GM21423 (cell line): ENCODE measurements around the gene HUS1.
A peak's percentile ranks its signal among the peaks of the same experiment; 100 is the strongest.
"Not testable (repeated sequence)": the region's sequence is repeated elsewhere in the genome, so short reads cannot be mapped to it uniquely, and the experiment has no call there.

Experiments
- ATAC-seq: cut with Tn5 transposase; IDR thresholded peaks from one replicate; pipeline ENCODE4 v1.9.1; 2021; ENCODE audit warnings: mild to moderate bottlenecking, moderate library complexity; ENCODE audit not compliant: unreplicated experiment

The HUS1 gene

GRCh38 chr7:47980648-47981047, 1.2 kb upstream of the HUS1 start:
- ATAC-seq, result not testable (repeated sequence)

- ATAC-seq, result no peak
Observed at GRCh38 chr7:47979832-47980181, 392 bp upstream of the HUS1 start.

- ATAC-seq, result no peak
Observed at GRCh38 chr7:47978790-47979144, 648 bp downstream of the HUS1 start.

- no peak for ATAC-seq
Observed at GRCh38 chr7:47973739-47974138, 5.7 kb downstream of the HUS1 start.

GRCh38 chr7:47970761-47971160, 8.7 kb downstream of the HUS1 start:
- no peak for ATAC-seq

GRCh38 chr7:47968847-47969774, 10.3 kb downstream of the HUS1 start:
- no peak for ATAC-seq

GRCh38 chr7:47967708-47968107, 11.7 kb downstream of the HUS1 start:
- no peak for ATAC-seq

- ATAC-seq, result no peak
Observed at GRCh38 chr7:47967123-47967522, 12.3 kb downstream of the HUS1 start.

GRCh38 chr7:47965456-47965855, 14.0 kb downstream of the HUS1 start:
- no peak for ATAC-seq

GRCh38 chr7:47962262-47962661, 17.2 kb downstream of the HUS1 start:
- no peak for ATAC-seq

- ATAC-seq, result no peak
Observed at GRCh38 chr7:47957156-47957555, 22.3 kb downstream of the HUS1 start.

- ATAC-seq, result no peak
Observed at GRCh38 chr7:47956220-47956619, 23.2 kb downstream of the HUS1 start.

GRCh38 chr7:47954231-47954911, 25.0 kb downstream of the HUS1 start:
- peak; percentile 36 for ATAC-seq

- ATAC-seq, result peak; percentile 54
Observed at GRCh38 chr7:47953822-47954221, 25.6 kb downstream of the HUS1 start.

GRCh38 chr7:47952224-47952623, 27.2 kb downstream of the HUS1 start:
- no peak for ATAC-seq

GRCh38 chr7:47951374-47951773, 28.0 kb downstream of the HUS1 start:
- no peak for ATAC-seq

- ATAC-seq, result no peak
Observed at GRCh38 chr7:47950714-47951113, 28.7 kb downstream of the HUS1 start.

- ATAC-seq, result no peak
Observed at GRCh38 chr7:47949703-47950102, 29.7 kb downstream of the HUS1 start.

GRCh38 chr7:47948141-47948790, 31.1 kb downstream of the HUS1 start, which contains the start of gene PKD1L1:
Gene PKD1L1 (minus strand): TSS chr7:47948466. CDS start chr7:47948440, 26 bp downstream.
- ATAC-seq, result no peak

- no peak for ATAC-seq
Observed at GRCh38 chr7:47947355-47947749, 32.1 kb downstream of the HUS1 start.

GRCh38 chr7:47946581-47947354, 32.6 kb downstream of the HUS1 start:
- no peak for ATAC-seq
